SK-N-SH (cell line): Measurements from ENCODE around the gene SLC12A7.

Experiments
- ELF1 ChIP-seq: IDR thresholded peaks from 2 replicates; pipeline ENCODE4 v1.4.0; 2012
- EP300 ChIP-seq, 2 experiments: IDR thresholded peaks; 2 replicates each; pipeline versions ENCODE4 v1.4.0 to v1.6.1; 2012; ENCODE audit warnings: borderline replicate concordance in 1 of 2, low read depth in 1 of 2, low read length in 1 of 2
- TF ChIP-seq, protein P1 (sequence below): fragments of 200-600 bp; sonication (generic); IDR thresholded peaks from 2 replicates; pipeline ENCODE4 v1.6.1; 2017; ENCODE audit warnings: antibody characterized with exemption, mild to moderate bottlenecking, moderate library complexity

DNA sequence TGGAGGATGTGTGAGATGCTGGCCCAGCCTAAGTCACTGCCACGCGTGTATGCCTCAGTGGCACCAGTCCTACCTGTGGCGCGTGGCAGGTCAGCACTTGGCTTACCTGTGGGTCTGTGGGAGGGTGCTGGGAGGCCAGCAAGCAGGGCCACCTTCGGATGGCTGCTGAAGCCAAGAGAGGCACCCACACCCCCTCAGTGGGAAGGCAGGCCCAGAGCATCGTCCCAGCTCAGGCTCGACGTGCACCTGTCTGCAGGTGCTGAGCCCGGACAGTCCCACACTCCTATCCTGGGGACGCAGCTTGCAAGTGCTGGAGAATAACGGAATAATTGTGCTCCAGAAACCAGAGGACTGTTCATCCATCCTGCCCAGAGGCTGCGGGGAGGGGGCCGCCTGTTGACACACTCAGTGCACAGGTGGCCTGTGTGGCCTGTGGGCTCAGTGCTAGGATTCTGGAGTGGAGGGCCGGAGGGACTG, 79.3 kb downstream of the SLC12A7 start:
- TF ChIP-seq ELF1 (no peak), EP300 (IDR thresholded peaks at IDR 0.05; ENCODE audit: borderline replicate concordance in 1 of 2, low read depth in 1 of 2, low read length in 1 of 2) (no peak)
- TF ChIP-seq, protein P1, sequence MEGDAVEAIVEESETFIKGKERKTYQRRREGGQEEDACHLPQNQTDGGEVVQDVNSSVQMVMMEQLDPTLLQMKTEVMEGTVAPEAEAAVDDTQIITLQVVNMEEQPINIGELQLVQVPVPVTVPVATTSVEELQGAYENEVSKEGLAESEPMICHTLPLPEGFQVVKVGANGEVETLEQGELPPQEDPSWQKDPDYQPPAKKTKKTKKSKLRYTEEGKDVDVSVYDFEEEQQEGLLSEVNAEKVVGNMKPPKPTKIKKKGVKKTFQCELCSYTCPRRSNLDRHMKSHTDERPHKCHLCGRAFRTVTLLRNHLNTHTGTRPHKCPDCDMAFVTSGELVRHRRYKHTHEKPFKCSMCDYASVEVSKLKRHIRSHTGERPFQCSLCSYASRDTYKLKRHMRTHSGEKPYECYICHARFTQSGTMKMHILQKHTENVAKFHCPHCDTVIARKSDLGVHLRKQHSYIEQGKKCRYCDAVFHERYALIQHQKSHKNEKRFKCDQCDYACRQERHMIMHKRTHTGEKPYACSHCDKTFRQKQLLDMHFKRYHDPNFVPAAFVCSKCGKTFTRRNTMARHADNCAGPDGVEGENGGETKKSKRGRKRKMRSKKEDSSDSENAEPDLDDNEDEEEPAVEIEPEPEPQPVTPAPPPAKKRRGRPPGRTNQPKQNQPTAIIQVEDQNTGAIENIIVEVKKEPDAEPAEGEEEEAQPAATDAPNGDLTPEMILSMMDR, result no peak
